NCI-H1436 (cell line): ENCODE measurements around the gene BCR.
"Not testable (repeated sequence)": the region's sequence is repeated elsewhere in the genome, so short reads cannot be mapped to it uniquely, and the experiment has no call there.

Experiments
- DNase-seq: peaks from one replicate; lab custom pipeline; 2025; lab: John Stamatoyannopoulos, UW

The BCR gene

DNA sequence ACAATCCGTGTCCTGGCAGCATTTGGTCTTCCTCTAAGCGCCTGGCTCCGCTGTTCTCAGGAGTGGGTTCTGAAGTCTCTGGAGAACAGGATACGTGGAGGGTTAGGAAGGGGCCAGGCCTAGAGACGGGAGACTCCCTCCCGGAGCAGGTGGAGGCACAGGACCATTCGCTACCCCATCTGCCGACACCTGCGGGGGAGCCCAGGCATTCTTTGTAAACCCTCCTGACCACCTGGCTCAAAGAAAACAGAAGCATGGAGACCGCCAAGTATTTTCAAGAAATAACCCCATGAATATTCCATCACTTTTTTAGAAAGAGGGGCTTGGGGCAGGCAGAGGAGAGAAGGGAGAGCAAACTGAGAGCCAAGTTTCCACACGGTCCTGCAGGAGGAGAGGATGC, 136.3 kb downstream of the BCR start:
- not testable (repeated sequence) for DNase-seq

DNA sequence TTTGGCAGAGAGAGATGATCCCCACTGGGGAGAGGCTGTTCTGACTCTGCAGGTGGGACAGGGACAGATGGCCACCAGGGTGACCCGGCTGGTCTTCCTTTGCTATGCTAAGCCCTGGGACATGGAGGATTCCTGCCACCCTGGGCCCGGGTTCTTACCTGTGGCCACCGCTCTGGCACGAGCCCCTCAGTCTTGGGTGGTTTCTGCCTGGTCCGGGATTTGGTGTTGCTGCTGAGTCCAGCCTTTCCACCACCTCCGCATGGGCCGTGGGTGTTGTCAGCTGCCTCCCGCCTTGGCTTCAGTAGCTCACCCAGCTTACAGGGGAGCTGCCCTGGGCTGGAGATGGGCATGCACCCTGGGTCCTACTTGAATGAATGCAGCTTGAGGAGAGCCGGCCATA, 138.0 kb downstream of the BCR start:
- not testable (repeated sequence) for DNase-seq

DNA sequence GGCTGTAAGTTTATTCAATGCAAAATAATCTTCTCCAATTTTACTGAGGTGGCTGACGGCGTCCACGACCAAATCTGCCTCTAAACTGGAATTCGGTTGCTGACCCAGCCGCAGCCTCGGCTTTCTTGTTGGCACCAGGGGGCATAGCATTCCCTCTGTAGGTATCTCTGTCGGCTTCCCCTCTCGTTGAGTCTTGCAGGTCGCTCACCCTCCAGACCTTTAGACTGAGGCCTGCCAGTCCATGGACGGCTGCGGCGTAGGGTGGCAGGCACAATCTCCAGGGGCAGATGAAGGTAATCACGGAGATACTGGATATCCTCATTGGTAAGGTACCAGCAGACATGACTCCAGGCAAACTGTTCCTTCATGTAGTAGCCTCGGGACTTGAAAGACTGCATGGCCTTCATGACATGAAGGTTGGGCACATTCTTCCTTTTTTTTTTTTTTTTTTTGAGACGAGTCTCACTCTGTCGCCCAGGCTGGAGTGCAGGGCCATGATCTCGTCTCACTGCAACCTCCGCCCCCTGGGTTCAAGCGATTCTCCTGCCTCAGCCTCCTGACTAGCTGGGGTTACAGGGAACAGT, 142.3 kb downstream of the BCR start:
- DNase-seq, result not testable (repeated sequence)

DNA sequence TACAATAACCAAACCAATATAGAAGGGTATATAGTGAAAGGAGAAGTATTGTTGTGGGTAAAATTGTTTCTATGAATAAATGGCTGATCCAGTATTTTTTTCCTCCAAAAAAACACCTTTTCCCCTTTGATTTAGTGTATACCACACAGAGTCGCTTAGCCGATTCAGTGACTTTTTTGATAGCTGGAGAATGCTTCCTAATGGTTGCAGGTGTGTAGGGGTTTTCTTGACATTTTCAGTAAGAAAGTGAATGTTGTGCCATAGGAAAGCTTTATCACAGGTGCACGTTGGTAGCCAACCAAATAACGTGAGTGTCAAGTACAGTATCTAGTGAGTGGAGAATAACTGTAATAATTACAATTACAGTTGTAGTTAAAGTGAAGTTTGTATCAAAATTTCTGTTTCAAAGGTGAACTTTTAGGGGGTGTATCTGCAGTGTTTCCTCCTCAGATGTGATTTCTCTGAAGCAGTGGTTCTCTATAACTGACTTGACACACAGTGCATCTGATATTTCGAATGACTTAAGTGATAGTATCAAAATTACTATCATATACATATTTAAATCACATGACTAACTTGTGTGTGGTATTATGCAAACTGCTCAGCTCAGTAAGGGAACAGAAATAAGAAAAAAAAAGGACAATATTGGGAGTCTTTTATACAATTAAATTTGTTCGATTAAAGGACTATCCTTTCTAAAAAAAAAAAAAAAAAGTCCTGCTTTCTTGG, 143.8 kb downstream of the BCR start:
- not testable (repeated sequence) for DNase-seq

DNA sequence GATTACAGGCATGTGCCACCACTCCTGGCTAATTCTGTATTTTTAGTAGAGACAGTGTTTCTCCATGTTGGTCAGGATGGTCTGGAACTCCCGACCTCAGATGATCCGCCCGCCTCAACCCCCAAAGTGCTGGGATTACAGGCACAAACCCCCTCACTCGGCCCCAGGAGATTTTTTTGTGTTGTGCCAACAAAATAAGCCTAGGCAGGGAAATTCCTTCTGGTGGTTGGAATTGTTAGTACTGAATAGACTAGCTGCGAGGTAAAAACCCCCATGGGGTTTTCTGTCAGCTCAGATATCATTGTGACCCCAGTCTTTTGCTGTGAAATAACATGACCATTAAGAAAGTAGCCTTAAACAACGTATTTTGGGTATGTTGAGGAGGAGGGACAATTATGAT, 144.9 kb downstream of the BCR start:
- no peak for DNase-seq

DNA sequence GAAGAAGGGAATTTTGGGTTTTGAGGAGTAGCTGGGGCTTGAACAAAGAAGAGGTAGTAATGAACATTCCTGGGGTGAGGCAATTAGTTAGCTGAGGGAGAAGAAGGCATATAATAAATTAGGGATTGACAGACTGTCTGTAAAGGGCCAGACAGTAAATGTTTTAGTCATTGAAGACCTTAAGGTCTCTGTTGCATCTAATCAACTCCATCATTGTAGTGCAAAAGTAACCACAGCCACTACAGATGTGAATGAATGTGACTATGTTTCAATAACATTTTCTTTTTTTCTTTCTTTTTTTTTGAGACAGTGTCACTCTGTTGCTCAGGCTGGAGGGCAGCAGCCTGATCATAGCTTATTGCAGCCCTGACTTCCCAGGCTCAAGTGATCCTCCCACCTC, 153.5 kb downstream of the BCR start:
- not testable (repeated sequence) for DNase-seq

DNA sequence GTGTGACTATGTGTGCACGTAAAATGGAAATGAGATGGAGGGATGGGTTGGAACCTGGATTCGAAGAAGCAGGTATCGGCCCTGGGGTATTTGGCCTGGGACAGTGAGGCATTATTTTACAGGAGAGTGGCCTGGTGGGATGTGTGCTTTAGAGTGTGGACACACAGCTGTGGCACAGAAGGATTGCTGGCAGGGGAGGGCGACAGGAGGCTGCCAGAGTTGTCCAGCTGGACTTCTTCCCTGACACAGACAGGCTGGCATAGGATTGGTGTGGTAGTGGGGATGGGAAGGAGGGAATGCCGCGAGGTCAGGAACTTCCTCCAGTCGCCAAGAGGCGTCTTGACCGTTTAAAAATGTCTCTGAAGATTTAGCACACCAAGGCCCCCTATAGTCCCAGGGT, 157.4 kb downstream of the BCR start:
- not testable (repeated sequence) for DNase-seq

DNA sequence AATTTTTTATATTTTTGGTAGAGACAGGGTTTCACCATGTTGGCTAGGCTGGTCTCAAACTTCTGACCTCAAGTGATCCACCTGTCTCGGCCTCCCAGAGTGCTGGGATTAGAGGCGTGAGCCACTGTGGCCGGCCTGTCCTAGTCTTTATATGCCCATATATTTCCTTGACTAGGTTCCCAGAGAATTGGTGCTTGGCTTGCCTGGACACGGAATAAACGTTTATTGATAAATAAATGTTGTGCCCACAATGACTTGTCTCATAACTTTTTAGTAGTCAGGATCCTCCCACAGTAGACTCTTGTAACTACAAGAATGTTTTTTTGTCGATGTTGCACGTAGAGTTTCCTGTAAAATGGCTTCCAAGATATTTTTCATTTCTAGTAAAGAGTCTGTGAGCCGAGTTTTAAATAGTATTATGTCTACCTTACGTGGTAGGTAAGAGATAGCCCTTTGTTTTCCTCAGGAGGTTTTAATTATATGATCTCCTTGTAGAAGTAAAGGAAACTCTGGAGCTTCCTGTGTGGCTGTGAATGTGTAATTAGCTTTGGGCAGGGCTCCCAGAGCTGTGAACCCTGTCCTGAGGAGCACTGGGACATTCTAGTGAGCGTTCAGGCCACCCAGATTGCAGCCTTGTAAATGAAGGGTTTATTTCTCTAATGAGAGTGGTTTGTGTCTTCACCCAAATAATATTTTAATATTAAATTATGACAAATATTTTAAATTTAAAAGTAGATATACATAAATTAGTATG, 161.8 kb downstream of the BCR start:
- DNase-seq, result not testable (repeated sequence)

DNA sequence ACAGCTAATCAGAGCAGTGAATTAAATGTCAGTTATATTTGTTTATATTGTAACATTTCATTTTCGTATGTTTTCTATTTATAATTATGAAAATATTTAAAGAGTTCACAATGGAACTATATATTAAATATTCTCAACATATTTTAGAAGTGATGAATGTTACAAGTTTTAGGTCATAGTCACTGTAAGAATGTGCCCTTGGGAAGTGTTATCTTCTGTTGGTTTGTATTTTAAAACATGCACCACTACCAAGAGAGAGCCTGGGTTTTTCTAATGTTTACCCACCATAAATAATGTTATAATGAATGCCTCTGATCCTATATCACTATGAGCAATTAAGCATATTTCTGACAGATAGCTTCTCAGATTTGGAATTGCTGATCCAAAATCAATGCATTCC, 171.0 kb downstream of the BCR start:
- DNase-seq, result no peak

DNA sequence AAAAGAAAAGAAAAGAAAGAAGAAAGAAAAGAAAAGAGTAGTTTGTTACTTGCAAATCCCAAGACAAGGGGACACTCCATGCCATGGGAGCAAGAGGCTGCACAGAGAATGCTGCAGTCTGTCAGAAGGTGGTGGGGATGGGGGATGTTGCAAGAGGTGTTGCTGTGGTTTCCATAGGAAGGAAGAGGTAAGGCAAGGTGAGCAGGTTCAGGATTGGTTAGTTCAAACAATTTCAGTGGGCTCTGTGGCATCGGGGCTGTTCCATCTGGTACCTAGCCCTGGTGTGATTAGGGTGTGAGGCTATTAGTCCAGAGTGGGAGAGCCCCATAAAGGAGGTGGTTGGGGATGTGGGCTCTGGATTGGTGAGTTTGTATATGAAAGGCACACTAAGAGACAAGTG, 172.7 kb downstream of the BCR start:
- DNase-seq, result no peak

DNA sequence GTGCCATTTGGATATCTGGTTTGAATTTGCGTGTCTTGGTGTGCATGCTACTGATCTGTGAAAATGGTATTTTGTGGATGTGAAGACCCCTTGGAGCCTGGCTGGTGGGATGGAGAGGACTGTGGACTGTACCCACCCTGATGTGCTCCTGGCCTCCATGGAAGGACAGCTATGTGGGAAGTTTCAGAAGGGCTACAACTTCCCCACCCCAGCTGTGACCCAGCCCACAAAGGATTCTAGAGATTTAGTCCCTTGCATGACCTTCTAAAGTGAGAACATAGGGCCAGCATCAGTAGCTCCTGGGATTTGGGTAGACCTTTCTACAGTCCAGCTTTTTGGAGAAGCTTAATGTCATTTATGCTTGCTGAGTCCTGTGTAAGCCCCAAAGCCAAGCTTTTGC, 173.4 kb downstream of the BCR start:
- DNase-seq, result no peak

DNA sequence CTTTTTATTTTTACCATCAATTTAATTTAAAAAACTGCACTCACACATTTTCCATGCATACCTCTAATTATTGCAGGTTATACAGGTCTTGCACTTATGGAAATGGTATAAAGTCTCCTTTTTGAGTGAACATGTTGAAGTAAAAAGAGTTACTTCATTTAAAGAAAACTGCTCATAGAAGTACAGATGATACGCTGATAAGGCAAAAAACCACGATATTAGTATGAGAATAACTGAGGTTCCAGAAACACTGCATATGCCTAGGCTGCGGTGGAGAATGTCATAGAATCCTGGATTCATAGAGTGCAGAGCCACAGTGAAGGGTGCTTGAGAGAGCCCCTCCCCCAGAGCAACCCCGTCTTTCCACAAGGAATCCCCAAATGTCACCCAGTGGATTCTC, 175.8 kb downstream of the BCR start:
- DNase-seq, result no peak

DNA sequence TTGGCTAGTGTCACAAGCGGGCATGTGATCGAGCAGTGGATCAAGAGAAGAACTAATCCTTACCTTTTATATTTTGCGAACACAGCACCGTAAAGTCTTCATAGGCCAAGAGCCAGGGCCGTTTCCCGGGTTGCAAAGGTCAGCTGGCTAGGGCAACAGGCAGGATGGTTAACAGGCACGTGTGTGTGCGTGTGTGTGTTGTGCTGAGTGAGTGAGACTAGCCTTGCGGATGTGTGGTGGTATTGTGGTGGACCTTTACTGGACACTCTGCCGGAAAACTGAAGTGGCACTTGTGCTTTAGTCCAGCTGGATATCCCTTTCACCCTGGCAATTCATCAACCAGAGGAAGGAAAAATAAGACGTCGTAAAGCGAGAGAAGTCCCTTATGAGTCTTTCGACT, 176.7 kb downstream of the BCR start:
- DNase-seq, result no peak

DNA sequence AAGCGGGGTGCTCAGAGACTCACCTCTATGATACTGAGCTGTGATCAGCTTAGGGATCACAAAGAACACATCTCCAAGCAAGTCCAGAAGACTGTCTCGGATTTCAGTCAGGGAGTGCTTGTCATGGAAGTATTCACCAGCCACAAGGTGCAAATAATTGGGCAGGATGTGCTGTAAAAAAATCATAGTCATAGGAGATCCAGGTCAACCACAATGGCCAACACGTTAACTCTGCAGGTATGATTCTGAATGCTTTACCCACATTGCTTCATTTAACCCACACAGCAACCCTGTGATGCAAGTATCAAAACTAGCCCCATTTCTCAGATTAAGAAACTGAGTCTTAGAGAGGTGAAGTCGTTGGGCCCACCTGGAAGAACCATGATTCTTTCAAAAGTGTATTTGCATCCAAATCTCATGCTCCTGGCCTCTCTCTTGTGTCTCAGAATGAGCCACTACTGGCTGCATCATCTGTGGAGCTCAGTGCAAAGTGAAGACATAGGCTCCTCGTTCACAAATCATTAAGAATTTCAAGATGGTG, 179.3 kb downstream of the BCR start:
- no peak for DNase-seq

DNA sequence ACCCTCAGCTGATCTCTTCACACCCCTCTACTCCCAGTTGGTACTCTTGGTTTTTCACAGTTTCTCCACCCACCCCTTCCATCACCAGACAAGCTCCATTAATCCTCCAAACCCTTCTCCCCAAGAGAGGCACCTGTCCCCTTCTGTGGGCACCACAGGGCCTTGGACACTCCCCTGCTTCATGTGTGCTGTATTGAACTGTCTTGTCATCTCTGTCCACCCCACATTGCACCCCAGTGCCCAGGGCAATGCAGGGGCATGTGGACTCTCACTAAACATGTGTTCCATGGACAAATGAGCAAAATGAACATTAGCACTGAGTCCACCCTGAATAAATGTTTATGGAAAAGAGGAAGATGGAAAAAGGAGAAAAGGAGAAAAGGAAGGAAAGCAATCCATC, 181.4 kb downstream of the BCR start:
- no peak for DNase-seq

DNA sequence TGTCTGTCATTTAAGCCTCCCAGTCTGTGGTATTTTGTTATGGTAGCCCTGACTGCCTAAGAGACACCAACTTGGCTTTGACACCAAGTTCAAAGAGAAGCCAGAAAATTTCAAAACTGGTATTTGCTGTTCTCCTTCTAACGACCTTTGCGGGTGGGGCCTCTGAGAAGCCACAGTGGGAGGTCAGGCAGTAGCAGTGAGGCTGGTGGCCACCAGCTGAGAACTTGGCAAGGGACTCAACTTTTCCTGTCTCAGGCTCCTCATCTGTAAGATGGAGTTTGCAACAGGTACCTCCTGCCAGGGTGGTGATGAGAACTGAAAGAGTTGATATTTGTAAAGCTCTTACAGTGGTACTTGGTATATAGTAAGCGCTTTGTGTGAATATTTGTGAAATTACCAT, 183.4 kb downstream of the BCR start:
- no peak for DNase-seq

DNA sequence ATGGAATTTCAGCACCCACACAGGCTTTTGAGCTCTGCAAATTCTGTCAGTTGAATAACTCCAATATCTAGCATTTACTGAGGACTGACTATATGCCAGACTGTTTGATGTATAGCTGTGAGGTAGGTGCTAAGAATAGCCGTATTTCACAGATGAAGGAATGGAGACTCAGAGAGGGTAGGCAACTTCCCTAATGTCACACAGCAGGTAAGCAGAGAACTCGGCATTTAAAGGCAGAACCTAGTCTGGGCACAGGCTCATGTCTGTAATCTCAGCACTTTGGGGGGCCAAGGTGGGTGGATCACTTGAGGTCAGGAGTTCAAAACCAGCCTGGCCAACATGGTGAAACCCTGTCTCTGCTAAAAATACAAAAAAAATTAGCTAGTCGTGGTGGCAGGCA, 184.1 kb downstream of the BCR start:
- DNase-seq, result no peak

DNA sequence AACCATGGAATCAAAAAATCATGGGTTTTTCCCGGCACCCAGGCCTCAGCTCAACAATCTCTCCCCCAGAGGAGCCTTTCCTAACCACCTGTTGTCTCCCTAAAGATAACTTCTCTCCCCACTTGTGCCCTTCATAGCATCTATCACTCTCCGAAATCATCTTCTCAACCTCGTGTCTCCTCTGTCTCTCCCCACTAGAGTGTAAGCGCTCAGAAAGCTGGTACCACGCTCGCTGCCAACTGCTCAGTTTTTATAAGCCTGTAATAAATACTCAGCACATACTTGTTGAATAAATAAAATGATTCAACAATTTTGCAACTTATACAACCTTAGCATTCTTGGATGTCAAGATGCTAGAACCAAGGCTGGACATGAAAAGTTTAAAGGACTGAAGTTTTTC, 185.2 kb downstream of the BCR start:
- no peak for DNase-seq

DNA sequence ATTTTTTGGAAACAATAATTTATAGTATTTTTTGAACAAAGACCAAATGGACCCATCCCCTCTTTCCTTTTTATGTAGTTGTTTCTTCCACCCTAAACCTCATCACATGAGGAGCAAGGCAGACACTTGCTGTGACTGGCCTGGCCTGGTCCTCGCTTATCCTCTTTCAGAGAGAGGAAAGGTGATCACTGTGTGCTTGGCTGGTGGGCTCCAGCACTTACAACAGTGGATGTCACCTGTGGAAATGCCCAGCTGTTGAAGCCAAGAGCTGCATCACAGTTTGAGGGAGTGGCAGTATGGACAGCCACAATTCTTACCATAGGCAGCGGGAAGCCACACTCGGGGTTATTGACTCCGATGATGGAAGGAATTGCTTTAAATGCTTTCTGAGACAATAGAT, 185.7 kb downstream of the BCR start:
- no peak for DNase-seq

DNA sequence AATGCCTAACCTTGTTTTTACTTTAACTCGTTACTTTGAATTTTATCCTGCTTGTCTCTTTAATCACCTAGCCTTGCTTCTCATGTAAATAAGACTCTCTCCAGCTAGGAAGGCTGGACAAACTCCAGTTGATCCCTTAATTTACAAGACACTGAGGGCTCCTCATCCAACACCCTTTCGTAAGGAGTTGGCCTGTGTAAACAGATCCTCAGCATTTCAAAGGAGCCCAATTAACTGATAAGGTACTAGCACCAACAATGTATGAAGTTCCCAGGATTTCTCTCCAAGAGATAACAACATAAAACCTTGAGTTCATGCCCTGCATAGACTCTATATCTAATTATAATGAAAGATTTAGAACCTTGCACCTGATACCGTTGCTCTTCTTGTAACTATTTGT, 186.9 kb downstream of the BCR start:
- DNase-seq, result not testable (repeated sequence)
